Suprapubic skin (tissue), 3 donors: Measurements from ENCODE around the gene PRSS2.

Experiments used
- EP300 ChIP-seq: sonication (generic); formaldehyde crosslinking; IDR thresholded peaks from one replicate; pipeline ENCODE4 v1.6.1; 2017; ENCODE audit warnings: antibody characterized with exemption
- POLR2A ChIP-seq, 2 donors: fragments of 450-650 bp; IDR thresholded peaks; one replicate each; pipeline ENCODE4 v1.6.1; 2017; ENCODE audit warnings: antibody characterized with exemption in 2 of 2, mild to moderate bottlenecking in 2 of 2, moderate library complexity in 2 of 2
- TF ChIP-seq, protein P1 (sequence below), 2 donors: fragments of 200-600 bp in 1 of 2; fragments of 450-650 bp in 1 of 2; sonication (generic) in 1 of 2; IDR thresholded peaks; one replicate each; pipeline ENCODE4 v1.5.1; 2016 to 2019; ENCODE audit warnings: antibody characterized with exemption in 2 of 2, mild to moderate bottlenecking in 1 of 2, moderate library complexity in 1 of 2

DNA sequence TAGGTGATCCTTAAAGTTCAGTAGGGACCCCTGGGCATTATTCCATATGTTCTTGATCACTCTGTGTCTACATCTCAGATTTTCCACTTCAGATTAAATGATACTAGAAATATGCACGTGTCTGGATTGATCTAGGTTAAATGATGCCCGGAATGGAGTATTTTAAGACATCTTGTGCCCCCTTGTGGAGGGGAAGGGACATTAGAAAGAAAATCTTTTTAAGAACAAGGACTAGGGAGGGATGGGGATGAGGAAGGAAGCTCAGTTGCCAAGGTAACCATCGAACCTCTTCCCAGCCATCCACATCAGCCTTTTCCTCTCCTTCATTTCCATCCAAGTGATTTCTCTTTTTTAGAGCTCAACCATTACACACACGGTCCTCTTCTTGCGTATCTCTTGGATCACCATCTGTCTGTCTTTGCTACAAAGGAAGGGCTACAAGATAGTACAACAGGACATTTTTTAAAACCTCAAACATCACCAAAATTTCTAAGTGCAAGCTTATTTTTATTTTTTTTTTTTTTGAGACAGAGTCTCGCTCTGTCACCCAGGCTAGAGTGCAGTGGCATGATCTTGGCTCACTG, 40.5 kb downstream of the PRSS2 start:
- TF ChIP-seq, protein P1, sequence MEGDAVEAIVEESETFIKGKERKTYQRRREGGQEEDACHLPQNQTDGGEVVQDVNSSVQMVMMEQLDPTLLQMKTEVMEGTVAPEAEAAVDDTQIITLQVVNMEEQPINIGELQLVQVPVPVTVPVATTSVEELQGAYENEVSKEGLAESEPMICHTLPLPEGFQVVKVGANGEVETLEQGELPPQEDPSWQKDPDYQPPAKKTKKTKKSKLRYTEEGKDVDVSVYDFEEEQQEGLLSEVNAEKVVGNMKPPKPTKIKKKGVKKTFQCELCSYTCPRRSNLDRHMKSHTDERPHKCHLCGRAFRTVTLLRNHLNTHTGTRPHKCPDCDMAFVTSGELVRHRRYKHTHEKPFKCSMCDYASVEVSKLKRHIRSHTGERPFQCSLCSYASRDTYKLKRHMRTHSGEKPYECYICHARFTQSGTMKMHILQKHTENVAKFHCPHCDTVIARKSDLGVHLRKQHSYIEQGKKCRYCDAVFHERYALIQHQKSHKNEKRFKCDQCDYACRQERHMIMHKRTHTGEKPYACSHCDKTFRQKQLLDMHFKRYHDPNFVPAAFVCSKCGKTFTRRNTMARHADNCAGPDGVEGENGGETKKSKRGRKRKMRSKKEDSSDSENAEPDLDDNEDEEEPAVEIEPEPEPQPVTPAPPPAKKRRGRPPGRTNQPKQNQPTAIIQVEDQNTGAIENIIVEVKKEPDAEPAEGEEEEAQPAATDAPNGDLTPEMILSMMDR (IDR thresholded peaks at IDR 0.05), result peak in 1 of 2 donors; percentile 7
- TF ChIP-seq POLR2A (IDR thresholded peaks at IDR 0.05), result no peak
- no peak for TF ChIP-seq EP300
